ENCODE measurements around the gene GYG1. TPM values are rescaled to one million over a fixed set of nuclear protein-coding genes. Genes with fewer than 3 reads are reported as not detected.

The GYG1 gene
- polyA plus RNA-seq, 1 donor from 2014 or later: 2.4 TPM

DNA sequence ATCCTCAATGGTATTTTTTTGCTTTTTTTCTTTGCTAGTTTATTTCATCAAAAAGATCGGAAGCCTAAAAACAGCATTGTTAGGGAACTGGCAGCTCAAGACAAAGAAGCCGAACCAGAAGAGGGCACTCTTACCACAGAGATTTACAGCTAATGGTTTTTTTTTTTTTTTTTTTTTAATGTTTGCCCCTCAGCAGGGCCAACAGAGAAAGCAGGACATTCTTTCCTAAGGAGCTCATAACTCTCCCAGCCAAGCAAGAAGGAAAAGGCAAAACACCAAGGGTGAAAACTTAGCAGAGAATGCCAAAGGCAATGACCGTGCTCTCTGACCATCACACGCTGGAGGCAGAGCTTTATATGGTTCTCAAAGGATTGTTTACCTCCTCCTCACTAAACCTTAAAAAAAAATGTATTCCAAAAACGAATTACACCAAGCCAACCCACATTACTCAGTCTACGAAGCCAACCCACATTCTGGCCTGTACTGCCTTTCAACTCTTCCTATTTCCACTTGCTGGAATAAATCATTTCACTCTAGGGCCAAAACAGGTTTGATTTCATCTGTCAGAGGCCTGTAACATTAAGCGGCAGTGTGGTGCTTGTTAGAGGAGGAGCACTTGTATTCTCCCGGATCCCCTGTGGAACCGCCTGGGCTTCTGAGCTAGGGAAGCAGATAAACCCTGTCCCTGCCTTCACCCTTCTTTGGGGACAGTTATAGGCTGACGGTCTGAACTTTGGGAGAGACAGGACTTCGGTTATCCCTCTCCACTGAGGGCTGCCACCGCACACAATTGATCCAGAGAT lies 35.6 kb upstream of the GYG1 start:
- H3K9ac ChIP-seq (ENCODE audit: low read length): no peak overlapping the region
- no peak overlapping the region for H3K4me3 ChIP-seq (ENCODE audit: low read length)
- no peaks in the 10 kb centered on the region for H3K36me3 ChIP-seq (ENCODE audit: insufficient read depth, low read length)
- H3K9me2 ChIP-seq (ENCODE audit: insufficient read depth, low read length): no peaks in the 10 kb centered on the region
- H4K20me1 ChIP-seq (ENCODE audit: insufficient read depth): no peaks in the 10 kb centered on the region
- no peaks in the 10 kb centered on the region for H3K79me2 ChIP-seq (replicated peaks; ENCODE audit: insufficient read depth, low read length)
- no peaks in the 10 kb centered on the region for H3K9me3 ChIP-seq (ENCODE audit: low read length)
- H3K27me3 ChIP-seq (ENCODE audit: insufficient read depth, low read depth, low read length): no peaks in the 10 kb centered on the region
- H3K4me2 ChIP-seq (ENCODE audit: low read length): no peak overlapping the region
- no peak overlapping the region for H3K27ac ChIP-seq (ENCODE audit: low read length)
- no peaks in the 10 kb centered on the region for H3F3A ChIP-seq (ENCODE audit: insufficient read depth, low read length, poor library complexity, severe bottlenecking)
- H2AFZ ChIP-seq (ENCODE audit: low read depth, low read length): no peak overlapping the region
- TF ChIP-seq MXI1 (conservative IDR thresholded peaks at IDR 0.05; ENCODE audit: poor library complexity, severe bottlenecking): no peak
- TF ChIP-seq EP300 (conservative IDR thresholded peaks at IDR 0.05; ENCODE audit: poor library complexity, severe bottlenecking): no peak
- no peak for TF ChIP-seq TAF1 (IDR thresholded peaks at IDR 0.05; ENCODE audit: low read depth)
- peak; percentile 69 for TF ChIP-seq SMC3 (conservative IDR thresholded peaks at IDR 0.05; ENCODE audit: poor library complexity)
- no peak for TF ChIP-seq EZH2 (IDR thresholded peaks at IDR 0.05; ENCODE audit: borderline replicate concordance, insufficient read depth, low read length, poor library complexity, severe bottlenecking)
- TF ChIP-seq, protein P1, sequence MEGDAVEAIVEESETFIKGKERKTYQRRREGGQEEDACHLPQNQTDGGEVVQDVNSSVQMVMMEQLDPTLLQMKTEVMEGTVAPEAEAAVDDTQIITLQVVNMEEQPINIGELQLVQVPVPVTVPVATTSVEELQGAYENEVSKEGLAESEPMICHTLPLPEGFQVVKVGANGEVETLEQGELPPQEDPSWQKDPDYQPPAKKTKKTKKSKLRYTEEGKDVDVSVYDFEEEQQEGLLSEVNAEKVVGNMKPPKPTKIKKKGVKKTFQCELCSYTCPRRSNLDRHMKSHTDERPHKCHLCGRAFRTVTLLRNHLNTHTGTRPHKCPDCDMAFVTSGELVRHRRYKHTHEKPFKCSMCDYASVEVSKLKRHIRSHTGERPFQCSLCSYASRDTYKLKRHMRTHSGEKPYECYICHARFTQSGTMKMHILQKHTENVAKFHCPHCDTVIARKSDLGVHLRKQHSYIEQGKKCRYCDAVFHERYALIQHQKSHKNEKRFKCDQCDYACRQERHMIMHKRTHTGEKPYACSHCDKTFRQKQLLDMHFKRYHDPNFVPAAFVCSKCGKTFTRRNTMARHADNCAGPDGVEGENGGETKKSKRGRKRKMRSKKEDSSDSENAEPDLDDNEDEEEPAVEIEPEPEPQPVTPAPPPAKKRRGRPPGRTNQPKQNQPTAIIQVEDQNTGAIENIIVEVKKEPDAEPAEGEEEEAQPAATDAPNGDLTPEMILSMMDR (IDR thresholded peaks at IDR 0.05; ENCODE audit: poor library complexity, severe bottlenecking): peak; percentile 72
- TF ChIP-seq, protein P2, sequence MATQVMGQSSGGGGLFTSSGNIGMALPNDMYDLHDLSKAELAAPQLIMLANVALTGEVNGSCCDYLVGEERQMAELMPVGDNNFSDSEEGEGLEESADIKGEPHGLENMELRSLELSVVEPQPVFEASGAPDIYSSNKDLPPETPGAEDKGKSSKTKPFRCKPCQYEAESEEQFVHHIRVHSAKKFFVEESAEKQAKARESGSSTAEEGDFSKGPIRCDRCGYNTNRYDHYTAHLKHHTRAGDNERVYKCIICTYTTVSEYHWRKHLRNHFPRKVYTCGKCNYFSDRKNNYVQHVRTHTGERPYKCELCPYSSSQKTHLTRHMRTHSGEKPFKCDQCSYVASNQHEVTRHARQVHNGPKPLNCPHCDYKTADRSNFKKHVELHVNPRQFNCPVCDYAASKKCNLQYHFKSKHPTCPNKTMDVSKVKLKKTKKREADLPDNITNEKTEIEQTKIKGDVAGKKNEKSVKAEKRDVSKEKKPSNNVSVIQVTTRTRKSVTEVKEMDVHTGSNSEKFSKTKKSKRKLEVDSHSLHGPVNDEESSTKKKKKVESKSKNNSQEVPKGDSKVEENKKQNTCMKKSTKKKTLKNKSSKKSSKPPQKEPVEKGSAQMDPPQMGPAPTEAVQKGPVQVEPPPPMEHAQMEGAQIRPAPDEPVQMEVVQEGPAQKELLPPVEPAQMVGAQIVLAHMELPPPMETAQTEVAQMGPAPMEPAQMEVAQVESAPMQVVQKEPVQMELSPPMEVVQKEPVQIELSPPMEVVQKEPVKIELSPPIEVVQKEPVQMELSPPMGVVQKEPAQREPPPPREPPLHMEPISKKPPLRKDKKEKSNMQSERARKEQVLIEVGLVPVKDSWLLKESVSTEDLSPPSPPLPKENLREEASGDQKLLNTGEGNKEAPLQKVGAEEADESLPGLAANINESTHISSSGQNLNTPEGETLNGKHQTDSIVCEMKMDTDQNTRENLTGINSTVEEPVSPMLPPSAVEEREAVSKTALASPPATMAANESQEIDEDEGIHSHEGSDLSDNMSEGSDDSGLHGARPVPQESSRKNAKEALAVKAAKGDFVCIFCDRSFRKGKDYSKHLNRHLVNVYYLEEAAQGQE (IDR thresholded peaks at IDR 0.05; ENCODE audit: borderline replicate concordance): no peak
- no peak for TF ChIP-seq POLR2AphosphoS5 (IDR thresholded peaks at IDR 0.05)
- TF ChIP-seq RAD21 (conservative IDR thresholded peaks at IDR 0.05): peak; percentile 73

DNA sequence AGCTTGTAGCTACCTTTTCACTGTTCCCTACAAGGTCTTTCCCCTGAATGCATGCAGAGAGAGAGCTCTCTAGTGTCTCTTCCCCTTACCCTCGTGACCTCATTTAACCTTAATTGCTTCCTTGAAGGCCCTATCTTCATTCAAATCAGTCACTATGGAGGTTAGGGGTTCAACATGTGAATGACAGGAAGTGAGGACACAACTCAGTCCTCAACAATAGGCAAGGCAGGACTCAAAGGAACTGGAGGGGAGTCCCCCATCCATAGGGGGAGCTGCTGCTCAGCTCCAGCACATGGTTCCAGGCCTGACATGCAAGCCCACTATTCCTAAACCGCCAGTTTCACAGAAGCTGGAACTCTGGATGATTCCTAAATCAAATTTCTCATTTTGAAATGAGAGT lies 33.8 kb upstream of the GYG1 start:
- TF ChIP-seq SMC3 (conservative IDR thresholded peaks at IDR 0.05; ENCODE audit: poor library complexity): no peak
- TF ChIP-seq EP300 (conservative IDR thresholded peaks at IDR 0.05; ENCODE audit: poor library complexity, severe bottlenecking): no peak
- no peak for TF ChIP-seq POLR2AphosphoS5 (IDR thresholded peaks at IDR 0.05)
- TF ChIP-seq RAD21 (conservative IDR thresholded peaks at IDR 0.05): no peak
- TF ChIP-seq EZH2 (IDR thresholded peaks at IDR 0.05; ENCODE audit: borderline replicate concordance, insufficient read depth, low read length, poor library complexity, severe bottlenecking): no peak
- TF ChIP-seq, protein P2 (IDR thresholded peaks at IDR 0.05; ENCODE audit: borderline replicate concordance): no peak
- TF ChIP-seq, protein P1 (IDR thresholded peaks at IDR 0.05; ENCODE audit: poor library complexity, severe bottlenecking): no peak
- TF ChIP-seq MXI1 (conservative IDR thresholded peaks at IDR 0.05; ENCODE audit: poor library complexity, severe bottlenecking): no peak
- no peak for TF ChIP-seq TAF1 (IDR thresholded peaks at IDR 0.05; ENCODE audit: low read depth)
- no peak overlapping the region for H3K4me2 ChIP-seq (ENCODE audit: low read length)
- no peaks in the 10 kb centered on the region for H3K79me2 ChIP-seq (replicated peaks; ENCODE audit: insufficient read depth, low read length)
- H3K27me3 ChIP-seq (ENCODE audit: insufficient read depth, low read depth, low read length): no peaks in the 10 kb centered on the region
- H3K27ac ChIP-seq (ENCODE audit: low read length): no peak overlapping the region
- no peaks in the 10 kb centered on the region for H3K36me3 ChIP-seq (ENCODE audit: insufficient read depth, low read length)
- H4K20me1 ChIP-seq (ENCODE audit: insufficient read depth): no peaks in the 10 kb centered on the region
- H3K9me2 ChIP-seq (ENCODE audit: insufficient read depth, low read length): no peaks in the 10 kb centered on the region
- H3K4me3 ChIP-seq (ENCODE audit: low read length): no peak overlapping the region
- H3K9me3 ChIP-seq (ENCODE audit: low read length): no peaks in the 10 kb centered on the region
- no peak overlapping the region for H2AFZ ChIP-seq (ENCODE audit: low read depth, low read length)
- no peak overlapping the region for H3K9ac ChIP-seq (ENCODE audit: low read length)
- H3F3A ChIP-seq (ENCODE audit: insufficient read depth, low read length, poor library complexity, severe bottlenecking): no peaks in the 10 kb centered on the region

All from neural cell (in vitro differentiated cells).